ENCODE measurements around the gene INPP5K. TPM values are rescaled to one million over a fixed set of nuclear protein-coding genes. Genes with fewer than 3 reads are reported as not detected.
"Not testable (repeated sequence)": the region's sequence is repeated elsewhere in the genome, so short reads cannot be mapped to it uniquely, and the experiment has no call there.

The INPP5K gene
- total RNA-seq, 1 donor = 19.9 TPM

DNA sequence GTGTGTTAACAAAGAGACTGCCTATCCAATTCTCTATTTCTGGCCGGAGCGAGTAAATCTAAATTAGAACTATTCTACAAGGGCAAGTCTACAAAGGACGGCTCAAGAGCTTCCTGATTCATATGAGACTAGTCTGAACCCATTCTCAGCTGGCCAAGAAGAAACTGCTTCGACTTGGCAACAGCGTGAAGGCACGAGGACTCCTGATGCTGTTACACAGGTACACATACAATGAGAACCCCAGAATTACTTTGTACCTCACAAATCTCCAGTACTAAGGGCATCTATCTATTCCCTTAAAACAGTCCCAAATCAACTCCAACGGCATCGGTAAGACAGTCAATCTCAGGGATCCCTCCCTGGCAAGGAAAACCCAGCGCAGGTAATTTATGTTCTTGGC, 61.9 kb downstream of the INPP5K start:
- TF ChIP-seq, protein P1, sequence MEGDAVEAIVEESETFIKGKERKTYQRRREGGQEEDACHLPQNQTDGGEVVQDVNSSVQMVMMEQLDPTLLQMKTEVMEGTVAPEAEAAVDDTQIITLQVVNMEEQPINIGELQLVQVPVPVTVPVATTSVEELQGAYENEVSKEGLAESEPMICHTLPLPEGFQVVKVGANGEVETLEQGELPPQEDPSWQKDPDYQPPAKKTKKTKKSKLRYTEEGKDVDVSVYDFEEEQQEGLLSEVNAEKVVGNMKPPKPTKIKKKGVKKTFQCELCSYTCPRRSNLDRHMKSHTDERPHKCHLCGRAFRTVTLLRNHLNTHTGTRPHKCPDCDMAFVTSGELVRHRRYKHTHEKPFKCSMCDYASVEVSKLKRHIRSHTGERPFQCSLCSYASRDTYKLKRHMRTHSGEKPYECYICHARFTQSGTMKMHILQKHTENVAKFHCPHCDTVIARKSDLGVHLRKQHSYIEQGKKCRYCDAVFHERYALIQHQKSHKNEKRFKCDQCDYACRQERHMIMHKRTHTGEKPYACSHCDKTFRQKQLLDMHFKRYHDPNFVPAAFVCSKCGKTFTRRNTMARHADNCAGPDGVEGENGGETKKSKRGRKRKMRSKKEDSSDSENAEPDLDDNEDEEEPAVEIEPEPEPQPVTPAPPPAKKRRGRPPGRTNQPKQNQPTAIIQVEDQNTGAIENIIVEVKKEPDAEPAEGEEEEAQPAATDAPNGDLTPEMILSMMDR (IDR thresholded peaks at IDR 0.05; ENCODE audit: insufficient read depth, low read depth, low read length) = no peak
- H3K4me3 ChIP-seq (ENCODE audit: low read depth, low read length) = peak overlapping the region; percentile 70
- DNase-seq (ENCODE audit: low read depth) = no peak

DNA sequence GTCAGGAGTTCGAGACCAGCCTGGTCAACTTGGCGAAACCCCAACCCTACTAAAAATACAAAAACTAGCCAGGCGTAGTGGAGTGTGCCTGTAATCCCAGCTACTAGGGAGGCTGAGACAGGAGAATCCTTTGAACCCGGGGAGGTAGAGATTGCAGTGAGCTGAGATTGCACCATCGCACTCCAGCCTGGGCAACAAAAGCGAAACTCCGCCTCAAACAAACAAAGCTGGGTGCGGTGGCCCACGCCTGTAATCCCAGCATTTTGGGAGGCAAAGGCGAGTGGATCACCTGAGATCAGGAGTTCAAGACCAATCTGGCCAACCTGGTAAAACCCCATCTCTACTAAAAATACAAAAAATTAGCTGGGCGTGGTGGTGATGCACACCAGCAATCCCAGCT, 62.7 kb downstream of the INPP5K start:
- not testable (repeated sequence) for H3K4me3 ChIP-seq (ENCODE audit: low read depth, low read length); DNase-seq (ENCODE audit: low read depth)

DNA sequence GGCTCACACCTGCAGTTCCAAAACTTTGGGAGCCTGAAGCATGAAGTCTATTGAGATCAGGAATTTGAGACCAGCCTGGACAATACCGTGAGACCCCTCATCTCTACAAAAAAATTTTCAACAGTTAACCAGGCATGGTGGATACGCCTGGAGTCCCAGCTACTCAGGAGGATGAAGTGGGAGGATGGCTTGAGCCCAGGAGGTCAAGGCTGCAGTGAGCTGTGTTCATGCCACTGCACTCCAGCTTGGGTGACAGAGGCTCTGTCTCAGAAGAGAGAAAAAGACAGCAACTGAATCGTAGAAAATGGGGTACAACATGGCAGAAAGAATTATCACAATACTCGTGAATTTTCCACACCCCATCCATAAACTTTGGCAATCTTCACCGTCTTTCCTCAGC, 63.6 kb downstream of the INPP5K start:
- TF ChIP-seq, protein P1 (IDR thresholded peaks at IDR 0.05; ENCODE audit: insufficient read depth, low read depth, low read length) = no peak
- no peak overlapping the region for H3K4me3 ChIP-seq (ENCODE audit: low read depth, low read length)
- no peak for DNase-seq (ENCODE audit: low read depth)

DNA sequence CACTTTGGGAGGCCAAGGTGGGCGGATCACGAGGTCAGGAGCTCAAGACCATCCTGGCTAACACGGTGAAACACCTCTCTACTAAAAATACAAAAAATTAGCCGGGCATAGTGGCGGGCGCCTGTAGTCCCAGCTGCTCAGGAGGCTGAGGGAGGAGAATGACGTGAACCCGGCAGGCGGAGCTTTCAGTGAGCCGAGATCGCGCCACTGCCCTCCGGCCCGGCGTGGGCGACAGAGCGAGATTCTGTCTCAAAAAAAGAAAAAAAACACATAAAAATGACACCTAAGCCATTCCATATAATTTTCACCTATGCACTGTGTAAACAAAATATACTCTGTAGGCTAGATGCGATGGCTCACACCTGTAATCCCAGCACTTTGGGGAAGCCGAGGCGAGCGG, 66.2 kb downstream of the INPP5K start:
- DNase-seq (ENCODE audit: low read depth); H3K4me3 ChIP-seq (ENCODE audit: low read depth, low read length): not testable (repeated sequence)

DNA sequence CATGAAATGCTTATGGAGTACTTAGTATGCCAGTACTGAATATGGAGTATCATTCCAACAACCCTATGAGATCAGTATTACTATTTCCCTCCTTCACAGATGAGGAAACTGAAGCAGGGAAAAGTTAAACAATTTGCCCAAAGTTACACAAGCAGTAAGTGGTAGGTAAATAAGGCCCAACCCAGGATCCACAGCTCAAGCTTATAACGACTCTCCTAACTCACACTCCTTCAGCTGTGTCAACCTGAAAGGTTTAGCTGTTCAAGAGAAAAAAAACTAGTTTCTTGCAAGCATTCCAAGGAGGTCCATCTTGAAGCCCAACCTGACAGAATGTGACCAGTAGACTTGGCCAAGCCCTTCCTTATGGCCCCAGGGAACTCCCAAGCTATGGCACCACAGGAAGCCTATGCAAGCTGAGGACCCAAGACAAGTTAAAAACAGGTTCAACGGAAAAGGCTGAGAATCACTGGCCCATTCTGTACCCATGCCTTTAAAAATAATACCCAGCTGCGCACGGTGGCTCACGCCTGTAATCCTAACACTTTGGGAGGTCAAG, 66.9 kb downstream of the INPP5K start:
- no peak for DNase-seq (ENCODE audit: low read depth)
- no peak overlapping the region for H3K4me3 ChIP-seq (ENCODE audit: low read depth, low read length)
- TF ChIP-seq, protein P1 (IDR thresholded peaks at IDR 0.05; ENCODE audit: insufficient read depth, low read depth, low read length) = no peak

DNA sequence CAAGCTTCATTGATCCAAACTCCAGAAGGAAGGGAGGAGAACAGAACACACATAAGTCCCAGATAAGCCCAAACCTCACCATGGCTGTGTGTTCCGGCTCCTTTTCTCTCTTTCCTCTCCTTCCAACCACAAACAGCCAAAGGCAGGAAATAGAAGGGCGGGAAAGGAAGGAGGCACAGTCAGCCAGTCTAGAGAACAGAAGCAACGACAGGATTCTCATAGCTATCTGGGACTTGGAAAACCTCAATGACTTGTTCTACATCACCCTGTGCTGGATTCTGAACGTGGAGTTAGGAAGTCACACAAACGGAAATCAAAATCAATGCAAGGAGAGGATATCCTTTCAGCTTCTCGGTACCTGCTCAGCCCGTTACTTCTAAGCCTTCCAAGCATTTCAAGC, 69.4 kb downstream of the INPP5K start:
- TF ChIP-seq, protein P1 (IDR thresholded peaks at IDR 0.05; ENCODE audit: insufficient read depth, low read depth, low read length) = no peak
- DNase-seq (ENCODE audit: low read depth) = no peak

DNA sequence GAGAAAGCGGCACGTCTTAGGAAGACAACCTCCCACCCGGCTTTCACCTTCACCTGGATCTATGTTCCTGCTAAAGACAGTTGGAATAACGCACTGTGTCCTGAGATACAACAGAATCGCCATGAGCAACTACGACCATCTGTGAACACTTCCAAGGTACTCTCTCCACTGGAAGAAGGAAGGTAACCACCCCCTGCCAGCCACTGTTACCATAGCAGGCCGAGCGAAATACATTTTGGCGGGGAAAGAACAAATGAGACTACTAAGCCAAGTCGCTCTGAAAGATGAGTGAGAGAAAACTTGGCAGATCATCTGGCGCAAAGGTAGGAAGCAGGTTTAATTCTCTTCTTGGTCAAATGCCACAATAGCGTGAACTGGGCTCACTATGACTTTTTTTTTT, 70.2 kb downstream of the INPP5K start:
- no peak for DNase-seq (ENCODE audit: low read depth)
- TF ChIP-seq, protein P1 (IDR thresholded peaks at IDR 0.05; ENCODE audit: insufficient read depth, low read depth, low read length) = no peak
- no peak overlapping the region for H3K4me3 ChIP-seq (ENCODE audit: low read depth, low read length)

More for the DNA sequence above, 69.4 kb downstream of the INPP5K start:
- H3K4me3 ChIP-seq (ENCODE audit: low read depth, low read length) = no peak overlapping the region

DNA sequence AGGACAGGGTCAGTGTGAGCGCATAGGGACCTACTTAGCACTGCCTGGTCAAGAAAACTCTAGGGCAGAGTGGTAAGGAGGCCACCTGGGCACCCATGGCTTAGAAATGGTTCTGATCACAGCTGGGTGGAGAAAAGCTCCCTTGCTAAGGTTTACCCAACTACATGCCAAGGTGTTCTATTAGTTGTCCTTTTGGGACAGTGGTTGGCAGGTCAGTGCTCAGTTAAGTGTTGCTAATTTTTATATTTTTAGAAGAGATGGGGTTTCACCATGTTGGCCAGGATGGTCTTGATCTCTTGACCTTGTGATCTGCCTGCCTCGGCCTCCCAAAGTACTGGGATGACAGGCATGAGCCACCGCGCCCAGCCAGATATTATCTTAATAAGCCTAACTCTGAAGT, 70.7 kb downstream of the INPP5K start:
- DNase-seq (ENCODE audit: low read depth); H3K4me3 ChIP-seq (ENCODE audit: low read depth, low read length): not testable (repeated sequence)

Other genes starting within 250 kb of the INPP5K start
- not detected in 2 replicates for gene BHLHA9, start 246.2 kb downstream of the INPP5K start, total RNA-seq
- not detected in 2 replicates for gene TRARG1, start 236.9 kb downstream of the INPP5K start, total RNA-seq
- 458 and 562 TPM in 2 replicates for gene YWHAE, start 116.4 kb downstream of the INPP5K start, total RNA-seq
- 99.5 and 149 TPM in 2 replicates for gene CRK, start 60.4 kb downstream of the INPP5K start, total RNA-seq
- 227 and 267 TPM in 2 replicates for gene MYO1C, start 23.9 kb downstream of the INPP5K start, total RNA-seq
- gene PITPNA, start 46.2 kb upstream of the INPP5K start, total RNA-seq = 20.9 and 24.2 TPM in 2 replicates
- gene SLC43A2, start 112.2 kb upstream of the INPP5K start, total RNA-seq = 3.5 and 8.6 TPM in 2 replicates
- 0.64 and 1.3 TPM in 2 replicates for gene SCARF1, start 129.1 kb upstream of the INPP5K start, total RNA-seq
- 7.4 and 9.1 TPM in 2 replicates for gene RILP, start 133.3 kb upstream of the INPP5K start, total RNA-seq
- 107 and 117 TPM in 2 replicates for gene PRPF8, start 168.3 kb upstream of the INPP5K start, total RNA-seq
- 3.5 and 3.9 TPM in 2 replicates for gene TLCD2, start 193.8 kb upstream of the INPP5K start, total RNA-seq
- 26.8 and 34.5 TPM in 2 replicates for gene WDR81, start 208.1 kb upstream of the INPP5K start, total RNA-seq
- gene SERPINF2, start 226.3 kb upstream of the INPP5K start, total RNA-seq = 0.43 TPM in 1 of 2 replicates, not detected in the other
- 51.0 and 108 TPM in 2 replicates for gene SERPINF1, start 245.4 kb upstream of the INPP5K start, total RNA-seq